GM12878 (cell line): ENCODE data around the gene KLHL3. TPM values are rescaled to one million over a fixed set of nuclear protein-coding genes. Genes with fewer than 3 reads are reported as not detected.

Experiments
- ATAC-seq: fragments of 200-7000 bp; cut with Tn5 transposase; 3 replicates; pipeline ENCODE4 v1.9.1; 2020; ENCODE audit warnings: mild to moderate bottlenecking, moderate library complexity
- BruUV-seq: library from RNA; stranded (reverse); fragments of 400-500 nt; replicated peaks from 2 replicates; lab custom pipeline; 2021; lab: Mats Ljungman, UMichigan
- CTCF ChIA-PET: fragments of 300-600 bp; sonication (Branson Sonifier 250); formaldehyde crosslinking; extraction: SDS; loops from one replicate; lab custom pipeline; 2021; ENCODE audit warnings: inconsistent platforms; lab: Yijun Ruan, JAX
- POLR2A ChIA-PET: fragments of 350-600 bp; formaldehyde crosslinking; extraction: SDS; loops from one replicate; lab custom pipeline; 2021; ENCODE audit warnings: inconsistent platforms; lab: Charles Lee
- RAD21 ChIA-PET: fragments of 300-600 bp; sonication (Branson Sonifier 250); formaldehyde crosslinking; loops from one replicate; lab custom pipeline; 2023; ENCODE audit warnings: antibody characterized with exemption; ENCODE audit not compliant: unreplicated experiment; lab: Charles Lee
- SMC1A ChIA-PET: fragments of 300-600 bp; sonication (Branson Sonifier 250); formaldehyde crosslinking; loops from one replicate; lab custom pipeline; 2023; ENCODE audit not compliant: unreplicated experiment, uncharacterized antibody; lab: Charles Lee
- DNase-seq: peaks from one replicate; pipeline ENCODE4 v3.0.0-alpha.2; 2011; ENCODE audit warnings: low read depth, low spot score
- FAIRE-seq: peaks from 3 replicates; lab custom pipeline; 2011; peaks lifted over from hg19 to GRCh38; lab: Jason Lieb, UNC
- H2AFZ ChIP-seq: 2 replicates; pipeline ENCODE4 v1.6.0; 2011; ENCODE audit warnings: low read depth, low read length, control low read depth; ENCODE audit not compliant: control insufficient read depth
- H3K27ac ChIP-seq: 2 replicates; pipeline ENCODE4 v1.5.1; 2011; ENCODE audit warnings: control low read depth; ENCODE audit not compliant: control insufficient read depth, insufficient read depth
- H3K27me3 ChIP-seq, 2 experiments: replicated peaks in 1 of 2; 2 replicates each; pipeline versions ENCODE4 v1.6.0 to v1.6.1; 2011; ENCODE audit warnings: low read length in 1 of 2; ENCODE audit not compliant: control insufficient read depth in 2 of 2, insufficient read depth in 2 of 2
- H3K36me3 ChIP-seq, 2 experiments: 2 replicates each; pipeline ENCODE4 v1.5.1; 2011; ENCODE audit warnings: low read length in 1 of 2; ENCODE audit not compliant: control insufficient read depth in 2 of 2, insufficient read depth in 2 of 2
- H3K4me1 ChIP-seq: 2 replicates; pipeline ENCODE4 v1.6.1; 2011; ENCODE audit warnings: mild to moderate bottlenecking, low read length, moderate library complexity, mixed read lengths; ENCODE audit not compliant: control insufficient read depth, insufficient read depth
- H3K4me2 ChIP-seq: 2 replicates; pipeline ENCODE4 v1.6.0; 2011; ENCODE audit warnings: control low read depth; ENCODE audit not compliant: control insufficient read depth, insufficient read depth
- H3K4me3 ChIP-seq: fragments of 200-600 bp; sonication (generic); 2 replicates; pipeline ENCODE4 v1.5.1; 2016
- H3K79me2 ChIP-seq: 2 replicates; pipeline ENCODE4 v1.6.0; 2011; ENCODE audit warnings: low read length; ENCODE audit not compliant: control insufficient read depth, insufficient read depth
- H3K9ac ChIP-seq: 2 replicates; pipeline ENCODE4 v1.8.0; 2011; ENCODE audit warnings: low read length, control low read depth, mixed read lengths; ENCODE audit not compliant: control insufficient read depth, insufficient read depth
- H3K9me3 ChIP-seq: replicated peaks from 3 replicates; pipeline ENCODE4 v1.5.1; 2011; ENCODE audit warnings: mild to moderate bottlenecking, low read length; ENCODE audit not compliant: control insufficient read depth, insufficient read depth
- H4K20me1 ChIP-seq: 2 replicates; pipeline ENCODE4 v1.6.0; 2011; ENCODE audit not compliant: control insufficient read depth, insufficient read depth
- CBFB ChIP-seq: IDR thresholded peaks from 2 replicates; pipeline ENCODE4 v1.6.1; 2016; ENCODE audit warnings: antibody characterized with exemption, low read depth
- EGR1 ChIP-seq, 2 experiments: IDR thresholded peaks; 1 replicate in 1 of 2; 2 replicates in 1 of 2; pipeline ENCODE4 v1.6.1; 2011 to 2012; ENCODE audit warnings: low read depth in 2 of 2, low read length in 2 of 2, borderline replicate concordance in 1 of 2, mild to moderate bottlenecking in 1 of 2, moderate library complexity in 1 of 2
- FOS ChIP-seq: IDR thresholded peaks from 3 replicates; pipeline ENCODE4 v1.6.1; 2011; ENCODE audit warnings: borderline replicate concordance; ENCODE audit not compliant: insufficient read length; ENCODE audit errors: extremely low read depth
- HCFC1 ChIP-seq: fragments of 150-350 bp; IDR thresholded peaks from 2 replicates; pipeline ENCODE4 v1.6.1; 2014; ENCODE audit warnings: low read length
- MEF2B ChIP-seq: fragments of 450-650 bp; IDR thresholded peaks from 2 replicates; pipeline ENCODE4 v1.6.1; 2018; ENCODE audit warnings: mild to moderate bottlenecking, moderate library complexity; ENCODE audit not compliant: partially characterized antibody, poor library complexity, severe bottlenecking
- MTA2 ChIP-seq: fragments of 450-650 bp; IDR thresholded peaks from 2 replicates; pipeline ENCODE4 v1.6.1; 2016; ENCODE audit warnings: low read depth, mild to moderate bottlenecking, moderate library complexity
- RFX5 ChIP-seq: IDR thresholded peaks from 2 replicates; pipeline ENCODE4 v1.6.1; 2011; ENCODE audit warnings: low read depth, low read length, improper control_type of control experiment
- SREBF1 ChIP-seq: IDR thresholded peaks from 2 replicates; pipeline ENCODE4 v1.6.1; 2012; ENCODE audit warnings: mild to moderate bottlenecking, low read length
- TAF1 ChIP-seq: IDR thresholded peaks from 2 replicates; pipeline ENCODE4 v1.6.1; 2011; ENCODE audit warnings: mild to moderate bottlenecking, low read depth, low read length, borderline replicate concordance
- WGBS: methylation state at CpG from one replicate; pipeline ENCODE4 v1.1.6; 2016; ENCODE audit warnings: low lambda C conversion rate; ENCODE audit not compliant: insufficient replicate concordance, insufficient coverage; ENCODE audit errors: missing lambda C conversion rate; 5-methylcytosine and 5-hydroxymethylcytosine counted together
- in situ Hi-C: fragments of 300-500 bp; cut with MboI; formaldehyde crosslinking; loops from 9 replicates; pipeline ENCODE4 v1.14.3; 2018; ENCODE audit warnings: mixed read lengths
- intact Hi-C: fragments of 100-400 bp; cut with micrococcal nuclease; formaldehyde crosslinking; loops from one replicate; pipeline ENCODE4 v1.14.2; 2022; ENCODE audit not compliant: unreplicated experiment
- polyA plus RNA-seq, 11 experiments: library from polyadenylated mRNA; depleted of rRNA in 4 of 11; unstranded in 6 of 11; stranded (reverse) in 5 of 11; fragments of >200 nt; fragmentation: Nextera tagmentation in 4 of 11; fragmentation: Illumina TruSeq in 1 of 11; extraction: Ambion mirVana in 4 of 11; extraction: Trizol in 1 of 11; gene quantifications; 1 replicate in 1 of 11; 2 replicates in 10 of 11; pipeline versions ENCODE4 v1.2.1 to v1.2.3, GENCODE V29; 2011 to 2016; ENCODE audit warnings: inconsistent platforms in 2 of 11, missing spikeins in 2 of 11, low read depth in 1 of 11
- total RNA-seq, 4 experiments: library from RNA; depleted of rRNA in 3 of 4; stranded (reverse); fragments of >200 nt in 3 of 4; fragmentation: Illumina TruSeq in 1 of 4; extraction: Trizol in 1 of 4; gene quantifications; 2 replicates each; pipeline versions ENCODE4 v1.2.1 to v1.2.3, GENCODE V29; 2013 to 2021
- TF ChIP-seq, protein P1 (sequence below): fragments of 450-650 bp; IDR thresholded peaks from 2 replicates; pipeline ENCODE4 v1.6.1; 2018; ENCODE audit warnings: mild to moderate bottlenecking, low read depth, moderate library complexity; ENCODE audit not compliant: partially characterized antibody
- TF ChIP-seq, protein P2 (sequence below): IDR thresholded peaks from 2 replicates; pipeline ENCODE4 v1.6.1; 2012; ENCODE audit warnings: improper control_type of control experiment, low read depth, low read length; ENCODE audit not compliant: insufficient replicate concordance
- TF ChIP-seq, protein P3 (sequence below): fragments of 450-650 bp; IDR thresholded peaks from 2 replicates; pipeline ENCODE4 v1.6.1; 2017; ENCODE audit warnings: mild to moderate bottlenecking, moderate library complexity

Gene KLHL3
- total and polyA plus RNA-seq, 10 of the 15 experiments (the other 5 are each of a cell fraction or from before 2014, with no cell fraction given), result 1.7 to 11.7 (median 5.6) TPM

DNA sequence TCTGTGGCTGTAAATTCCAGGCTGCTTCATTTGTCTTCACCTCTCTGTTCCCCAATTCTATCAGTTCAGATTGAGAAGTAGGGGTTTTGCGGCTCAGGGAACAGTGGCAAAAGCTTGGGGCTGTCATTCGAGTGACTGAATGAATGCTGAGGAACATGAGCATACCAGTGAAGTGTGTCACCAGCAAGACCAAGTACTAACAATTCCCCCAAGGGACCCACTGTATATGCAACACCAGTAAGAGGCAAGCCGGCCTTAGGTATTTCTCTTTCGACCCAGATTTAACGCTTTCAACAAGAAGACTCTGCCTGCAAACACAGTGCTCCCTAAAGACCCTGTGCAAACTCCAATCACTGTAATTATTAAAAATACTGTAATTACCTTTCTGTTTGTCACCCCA is 25.8 kb downstream of the KLHL3 start:
- no peaks in the 10 kb centered on the region for H4K20me1 ChIP-seq
- no peak overlapping the region for H3K4me2 ChIP-seq
- intact Hi-C loops, result no loop called here
- H3K79me2 ChIP-seq, result no peaks in the 10 kb centered on the region
- peaks cover 3% of the 10 kb centered on the region; the same call in 1 of the 2 replicates for H3K4me1 ChIP-seq
- no peak overlapping the region for H3K27ac ChIP-seq
- no peaks in the 10 kb centered on the region for H3K27me3 ChIP-seq
- ChIA-PET POLR2A (no interaction called here), RAD21 (no interaction called here), CTCF (interaction anchor here (1.0 to 1.9 kb wide), 3 partner anchors 11 to 49 kb away, joined by 3 to 7 read pairs (median 4); no protein-coding TSS in a partner anchor), SMC1A (interaction anchor here (0.6 to 0.9 kb wide), 2 partner anchors 41 to 43 kb away, joined by 3 read pairs; no protein-coding TSS in a partner anchor)
- BruUV-seq, result no TSS peak
- 0 out of 4 replicates have a peak, but pooled peaks cover 0 to 2% of the 10 kb centered on the region in 2 experiments for H3K36me3 ChIP-seq
- H3K9ac ChIP-seq, result no peak overlapping the region
- in situ Hi-C loops, result no loop called here
- H3K9me3 ChIP-seq, result no peaks in the 10 kb centered on the region; the same call in 2 of the 3 replicates
- no peak for DNase-seq
- no peak overlapping the region for H3K4me3 ChIP-seq
- no peak for FAIRE-seq
- 95% methylated on average over 5 of the region's 5 CpGs for WGBS
- no peak for ATAC-seq
- no peak overlapping the region for H2AFZ ChIP-seq
- no peak for TF ChIP-seq HCFC1
- TF ChIP-seq MTA2, result no peak
- TF ChIP-seq EGR1 (IDR thresholded peaks at IDR 0.05; ENCODE audit: borderline replicate concordance in 1 of 2, low read depth in 2 of 2, low read length in 2 of 2), result no peak
- TF ChIP-seq SREBF1, result no peak
- TF ChIP-seq, protein P1, sequence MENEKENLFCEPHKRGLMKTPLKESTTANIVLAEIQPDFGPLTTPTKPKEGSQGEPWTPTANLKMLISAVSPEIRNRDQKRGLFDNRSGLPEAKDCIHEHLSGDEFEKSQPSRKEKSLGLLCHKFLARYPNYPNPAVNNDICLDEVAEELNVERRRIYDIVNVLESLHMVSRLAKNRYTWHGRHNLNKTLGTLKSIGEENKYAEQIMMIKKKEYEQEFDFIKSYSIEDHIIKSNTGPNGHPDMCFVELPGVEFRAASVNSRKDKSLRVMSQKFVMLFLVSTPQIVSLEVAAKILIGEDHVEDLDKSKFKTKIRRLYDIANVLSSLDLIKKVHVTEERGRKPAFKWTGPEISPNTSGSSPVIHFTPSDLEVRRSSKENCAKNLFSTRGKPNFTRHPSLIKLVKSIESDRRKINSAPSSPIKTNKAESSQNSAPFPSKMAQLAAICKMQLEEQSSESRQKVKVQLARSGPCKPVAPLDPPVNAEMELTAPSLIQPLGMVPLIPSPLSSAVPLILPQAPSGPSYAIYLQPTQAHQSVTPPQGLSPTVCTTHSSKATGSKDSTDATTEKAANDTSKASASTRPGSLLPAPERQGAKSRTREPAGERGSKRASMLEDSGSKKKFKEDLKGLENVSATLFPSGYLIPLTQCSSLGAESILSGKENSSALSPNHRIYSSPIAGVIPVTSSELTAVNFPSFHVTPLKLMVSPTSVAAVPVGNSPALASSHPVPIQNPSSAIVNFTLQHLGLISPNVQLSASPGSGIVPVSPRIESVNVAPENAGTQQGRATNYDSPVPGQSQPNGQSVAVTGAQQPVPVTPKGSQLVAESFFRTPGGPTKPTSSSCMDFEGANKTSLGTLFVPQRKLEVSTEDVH, result no peak
- TF ChIP-seq, protein P2, sequence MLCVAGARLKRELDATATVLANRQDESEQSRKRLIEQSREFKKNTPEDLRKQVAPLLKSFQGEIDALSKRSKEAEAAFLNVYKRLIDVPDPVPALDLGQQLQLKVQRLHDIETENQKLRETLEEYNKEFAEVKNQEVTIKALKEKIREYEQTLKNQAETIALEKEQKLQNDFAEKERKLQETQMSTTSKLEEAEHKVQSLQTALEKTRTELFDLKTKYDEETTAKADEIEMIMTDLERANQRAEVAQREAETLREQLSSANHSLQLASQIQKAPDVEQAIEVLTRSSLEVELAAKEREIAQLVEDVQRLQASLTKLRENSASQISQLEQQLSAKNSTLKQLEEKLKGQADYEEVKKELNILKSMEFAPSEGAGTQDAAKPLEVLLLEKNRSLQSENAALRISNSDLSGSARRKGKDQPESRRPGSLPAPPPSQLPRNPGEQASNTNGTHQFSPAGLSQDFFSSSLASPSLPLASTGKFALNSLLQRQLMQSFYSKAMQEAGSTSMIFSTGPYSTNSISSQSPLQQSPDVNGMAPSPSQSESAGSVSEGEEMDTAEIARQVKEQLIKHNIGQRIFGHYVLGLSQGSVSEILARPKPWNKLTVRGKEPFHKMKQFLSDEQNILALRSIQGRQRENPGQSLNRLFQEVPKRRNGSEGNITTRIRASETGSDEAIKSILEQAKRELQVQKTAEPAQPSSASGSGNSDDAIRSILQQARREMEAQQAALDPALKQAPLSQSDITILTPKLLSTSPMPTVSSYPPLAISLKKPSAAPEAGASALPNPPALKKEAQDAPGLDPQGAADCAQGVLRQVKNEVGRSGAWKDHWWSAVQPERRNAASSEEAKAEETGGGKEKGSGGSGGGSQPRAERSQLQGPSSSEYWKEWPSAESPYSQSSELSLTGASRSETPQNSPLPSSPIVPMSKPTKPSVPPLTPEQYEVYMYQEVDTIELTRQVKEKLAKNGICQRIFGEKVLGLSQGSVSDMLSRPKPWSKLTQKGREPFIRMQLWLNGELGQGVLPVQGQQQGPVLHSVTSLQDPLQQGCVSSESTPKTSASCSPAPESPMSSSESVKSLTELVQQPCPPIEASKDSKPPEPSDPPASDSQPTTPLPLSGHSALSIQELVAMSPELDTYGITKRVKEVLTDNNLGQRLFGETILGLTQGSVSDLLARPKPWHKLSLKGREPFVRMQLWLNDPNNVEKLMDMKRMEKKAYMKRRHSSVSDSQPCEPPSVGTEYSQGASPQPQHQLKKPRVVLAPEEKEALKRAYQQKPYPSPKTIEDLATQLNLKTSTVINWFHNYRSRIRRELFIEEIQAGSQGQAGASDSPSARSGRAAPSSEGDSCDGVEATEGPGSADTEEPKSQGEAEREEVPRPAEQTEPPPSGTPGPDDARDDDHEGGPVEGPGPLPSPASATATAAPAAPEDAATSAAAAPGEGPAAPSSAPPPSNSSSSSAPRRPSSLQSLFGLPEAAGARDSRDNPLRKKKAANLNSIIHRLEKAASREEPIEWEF, result no peak
- TF ChIP-seq TAF1, result no peak
- TF ChIP-seq RFX5, result no peak
- TF ChIP-seq, protein P3, sequence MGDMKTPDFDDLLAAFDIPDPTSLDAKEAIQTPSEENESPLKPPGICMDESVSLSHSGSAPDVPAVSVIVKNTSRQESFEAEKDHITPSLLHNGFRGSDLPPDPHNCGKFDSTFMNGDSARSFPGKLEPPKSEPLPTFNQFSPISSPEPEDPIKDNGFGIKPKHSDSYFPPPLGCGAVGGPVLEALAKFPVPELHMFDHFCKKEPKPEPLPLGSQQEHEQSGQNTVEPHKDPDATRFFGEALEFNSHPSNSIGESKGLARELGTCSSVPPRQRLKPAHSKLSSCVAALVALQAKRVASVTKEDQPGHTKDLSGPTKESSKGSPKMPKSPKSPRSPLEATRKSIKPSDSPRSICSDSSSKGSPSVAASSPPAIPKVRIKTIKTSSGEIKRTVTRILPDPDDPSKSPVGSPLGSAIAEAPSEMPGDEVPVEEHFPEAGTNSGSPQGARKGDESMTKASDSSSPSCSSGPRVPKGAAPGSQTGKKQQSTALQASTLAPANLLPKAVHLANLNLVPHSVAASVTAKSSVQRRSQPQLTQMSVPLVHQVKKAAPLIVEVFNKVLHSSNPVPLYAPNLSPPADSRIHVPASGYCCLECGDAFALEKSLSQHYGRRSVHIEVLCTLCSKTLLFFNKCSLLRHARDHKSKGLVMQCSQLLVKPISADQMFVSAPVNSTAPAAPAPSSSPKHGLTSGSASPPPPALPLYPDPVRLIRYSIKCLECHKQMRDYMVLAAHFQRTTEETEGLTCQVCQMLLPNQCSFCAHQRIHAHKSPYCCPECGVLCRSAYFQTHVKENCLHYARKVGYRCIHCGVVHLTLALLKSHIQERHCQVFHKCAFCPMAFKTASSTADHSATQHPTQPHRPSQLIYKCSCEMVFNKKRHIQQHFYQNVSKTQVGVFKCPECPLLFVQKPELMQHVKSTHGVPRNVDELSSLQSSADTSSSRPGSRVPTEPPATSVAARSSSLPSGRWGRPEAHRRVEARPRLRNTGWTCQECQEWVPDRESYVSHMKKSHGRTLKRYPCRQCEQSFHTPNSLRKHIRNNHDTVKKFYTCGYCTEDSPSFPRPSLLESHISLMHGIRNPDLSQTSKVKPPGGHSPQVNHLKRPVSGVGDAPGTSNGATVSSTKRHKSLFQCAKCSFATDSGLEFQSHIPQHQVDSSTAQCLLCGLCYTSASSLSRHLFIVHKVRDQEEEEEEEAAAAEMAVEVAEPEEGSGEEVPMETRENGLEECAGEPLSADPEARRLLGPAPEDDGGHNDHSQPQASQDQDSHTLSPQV, result no peak
- no peak for TF ChIP-seq MEF2B
- no peak for TF ChIP-seq FOS
- TF ChIP-seq CBFB, result no peak
